ENCODE measurements around the gene HFE. TPM values are rescaled to one million over a fixed set of nuclear protein-coding genes. Genes with fewer than 3 reads are reported as not detected.
A peak's percentile ranks its signal among the peaks of the same experiment; 100 is the strongest.
"Not testable (repeated sequence)": the region's sequence is repeated elsewhere in the genome, so short reads cannot be mapped to it uniquely, and the experiment has no call there.

The HFE gene
- polyA plus RNA-seq, 3 donors, result 13.5 to 16.1 (median 14.1) TPM

DNA sequence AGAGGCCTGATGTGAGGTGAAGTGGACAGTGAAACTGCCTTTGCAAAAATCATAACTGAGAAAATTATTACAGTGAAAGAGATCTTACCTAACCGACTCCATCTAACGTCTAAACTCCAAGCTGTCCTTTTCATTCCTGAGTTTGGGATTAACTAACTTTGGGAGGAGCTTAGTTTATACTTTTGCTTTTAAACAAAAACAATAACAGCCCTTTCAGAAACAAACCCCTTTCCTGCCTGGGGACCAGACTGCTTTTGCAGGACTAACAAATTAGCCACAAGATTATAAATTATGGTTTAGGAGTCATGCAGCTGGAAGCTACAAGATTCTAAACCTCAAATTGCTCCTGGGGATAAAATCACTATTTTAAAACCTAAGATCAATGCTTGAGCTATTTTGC, 38.6 kb upstream of the HFE start:
- no peak overlapping the region for H3K27ac ChIP-seq (ENCODE audit: low read depth in 1 of 2, low read length in 2 of 2)
- H4K20me1 ChIP-seq (ENCODE audit: insufficient read depth, low read length), result no peaks in the 10 kb centered on the region
- no peaks in the 10 kb centered on the region for H3K36me3 ChIP-seq (replicated peaks in 1 of 2; ENCODE audit: control insufficient read depth in 1 of 2, insufficient read depth in 2 of 2, low read length in 2 of 2)
- H3K27me3 Mint-ChIP-seq (ENCODE audit: low read depth in 3 of 3), result no peaks in the 10 kb centered on the region
- H3K79me2 ChIP-seq (ENCODE audit: insufficient read depth, low read length), result no peaks in the 10 kb centered on the region
- H3K9me3 Mint-ChIP-seq, result peaks cover 0 to under 1% (median 0%) of the 10 kb centered on the region in 7 donors
- no peaks in the 10 kb centered on the region for H3K9me3 ChIP-seq (replicated peaks in 1 of 2; ENCODE audit: control insufficient read depth in 1 of 2, insufficient read depth in 1 of 2, low read length in 2 of 2)
- intact Hi-C loops (cut with micrococcal nuclease), result no loop called here
- no peaks in the 10 kb centered on the region for H3K27me3 ChIP-seq (ENCODE audit: control insufficient read depth in 2 of 2, insufficient read depth in 2 of 2, low read length in 2 of 2)
- H3K36me3 Mint-ChIP-seq, result no peaks in the 10 kb centered on the region
- no peak overlapping the region for H3K4me2 ChIP-seq (replicated peaks; ENCODE audit: extremely low read depth, low read length, poor library complexity, severe bottlenecking)
- H3K4me3 ChIP-seq (replicated peaks in 1 of 3; ENCODE audit: low read depth in 2 of 3, low read length in 3 of 3), result no peak overlapping the region
- TF ChIP-seq, protein P1, sequence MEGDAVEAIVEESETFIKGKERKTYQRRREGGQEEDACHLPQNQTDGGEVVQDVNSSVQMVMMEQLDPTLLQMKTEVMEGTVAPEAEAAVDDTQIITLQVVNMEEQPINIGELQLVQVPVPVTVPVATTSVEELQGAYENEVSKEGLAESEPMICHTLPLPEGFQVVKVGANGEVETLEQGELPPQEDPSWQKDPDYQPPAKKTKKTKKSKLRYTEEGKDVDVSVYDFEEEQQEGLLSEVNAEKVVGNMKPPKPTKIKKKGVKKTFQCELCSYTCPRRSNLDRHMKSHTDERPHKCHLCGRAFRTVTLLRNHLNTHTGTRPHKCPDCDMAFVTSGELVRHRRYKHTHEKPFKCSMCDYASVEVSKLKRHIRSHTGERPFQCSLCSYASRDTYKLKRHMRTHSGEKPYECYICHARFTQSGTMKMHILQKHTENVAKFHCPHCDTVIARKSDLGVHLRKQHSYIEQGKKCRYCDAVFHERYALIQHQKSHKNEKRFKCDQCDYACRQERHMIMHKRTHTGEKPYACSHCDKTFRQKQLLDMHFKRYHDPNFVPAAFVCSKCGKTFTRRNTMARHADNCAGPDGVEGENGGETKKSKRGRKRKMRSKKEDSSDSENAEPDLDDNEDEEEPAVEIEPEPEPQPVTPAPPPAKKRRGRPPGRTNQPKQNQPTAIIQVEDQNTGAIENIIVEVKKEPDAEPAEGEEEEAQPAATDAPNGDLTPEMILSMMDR (IDR thresholded peaks at IDR 0.05), result no peak
- H3K9ac ChIP-seq (ENCODE audit: insufficient read depth, low read length, poor library complexity, severe bottlenecking), result no peak overlapping the region
- H3K4me3 Mint-ChIP-seq, result no peak overlapping the region
- H3K4me1 ChIP-seq (ENCODE audit: control insufficient read depth in 1 of 2, insufficient read depth in 2 of 2, low read length in 2 of 2), result peaks cover 21 to 29% of the 10 kb centered on the region in 2 donors
- no peak overlapping the region for H3K27ac Mint-ChIP-seq
- WGBS (ENCODE audit: insufficient coverage), result no CpG with 5 or more reads among the region's 2 CpGs
- peaks cover 12% of the 10 kb centered on the region for H3K4me1 Mint-ChIP-seq
- no peak for DNase-seq
- H2AFZ ChIP-seq (ENCODE audit: insufficient read depth, low read depth, low read length, poor library complexity, severe bottlenecking), result no peak overlapping the region

DNA sequence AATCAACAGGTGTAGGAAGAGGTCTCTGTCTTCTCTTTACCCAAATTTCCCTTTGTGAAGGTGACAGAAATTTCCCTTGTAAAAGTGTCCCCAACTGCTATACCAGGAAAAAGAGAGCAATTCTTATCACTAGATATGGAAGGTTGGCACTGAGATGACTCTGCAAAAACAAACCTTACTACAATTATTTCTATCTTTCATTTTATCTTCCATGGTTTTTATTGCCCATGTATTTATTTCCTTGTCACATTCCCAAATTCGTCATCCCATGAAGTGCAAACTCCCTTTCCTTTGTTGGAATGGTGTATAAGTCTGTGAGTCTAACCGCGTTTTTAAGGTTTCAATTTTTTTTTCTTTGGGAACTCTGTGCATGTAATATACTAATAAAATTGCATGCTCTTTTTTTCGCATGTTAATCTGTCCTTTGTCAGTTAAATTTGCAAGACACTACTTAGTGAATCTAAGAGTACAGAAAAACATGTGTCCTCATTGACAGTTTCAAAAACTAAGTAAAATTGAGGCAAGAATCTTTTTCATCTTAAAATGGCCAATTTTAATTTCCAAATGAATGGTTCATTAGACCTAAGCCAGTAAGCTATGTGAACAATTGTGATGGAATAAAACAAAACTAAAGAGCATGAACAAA, 35.4 kb upstream of the HFE start:
- Mint-ChIP-seq H3K36me3 (no peaks in the 10 kb centered on the region), H3K9me3 (no peaks in the 10 kb centered on the region), H3K27ac (no peak overlapping the region), H3K4me3 (no peak overlapping the region), H3K27me3 (ENCODE audit: low read depth in 3 of 3) (peaks cover 0 to 1% (median 0%) of the 10 kb centered on the region in 3 donors), H3K4me1 (peaks cover 17% of the 10 kb centered on the region)
- Histone ChIP-seq H3K27ac (ENCODE audit: low read depth in 1 of 2, low read length in 2 of 2) (no peak overlapping the region), H3K4me1 (ENCODE audit: control insufficient read depth in 1 of 2, insufficient read depth in 2 of 2, low read length in 2 of 2) (peaks cover 15 to 25% of the 10 kb centered on the region in 2 donors), H3K27me3 (ENCODE audit: control insufficient read depth in 2 of 2, insufficient read depth in 2 of 2, low read length in 2 of 2) (no peaks in the 10 kb centered on the region), H2AFZ (ENCODE audit: insufficient read depth, low read depth, low read length, poor library complexity, severe bottlenecking) (no peak overlapping the region), H3K9me3 (replicated peaks in 1 of 2; ENCODE audit: control insufficient read depth in 1 of 2, insufficient read depth in 1 of 2, low read length in 2 of 2) (no peaks in the 10 kb centered on the region), H3K4me2 (replicated peaks; ENCODE audit: extremely low read depth, low read length, poor library complexity, severe bottlenecking) (no peak overlapping the region), H4K20me1 (ENCODE audit: insufficient read depth, low read length) (no peaks in the 10 kb centered on the region), H3K79me2 (ENCODE audit: insufficient read depth, low read length) (no peaks in the 10 kb centered on the region), H3K36me3 (replicated peaks in 1 of 2; ENCODE audit: control insufficient read depth in 1 of 2, insufficient read depth in 2 of 2, low read length in 2 of 2) (no peaks in the 10 kb centered on the region), H3K9ac (ENCODE audit: insufficient read depth, low read length, poor library complexity, severe bottlenecking) (no peak overlapping the region), H3K4me3 (replicated peaks in 1 of 3; ENCODE audit: low read depth in 2 of 3, low read length in 3 of 3) (no peak overlapping the region)
- no CpG with 5 or more reads among the region's 4 CpGs for WGBS (ENCODE audit: insufficient coverage)
- no peak for DNase-seq
- TF ChIP-seq, protein P1 (IDR thresholded peaks at IDR 0.05), result no peak
- intact Hi-C loops (cut with micrococcal nuclease), result no loop called here

DNA sequence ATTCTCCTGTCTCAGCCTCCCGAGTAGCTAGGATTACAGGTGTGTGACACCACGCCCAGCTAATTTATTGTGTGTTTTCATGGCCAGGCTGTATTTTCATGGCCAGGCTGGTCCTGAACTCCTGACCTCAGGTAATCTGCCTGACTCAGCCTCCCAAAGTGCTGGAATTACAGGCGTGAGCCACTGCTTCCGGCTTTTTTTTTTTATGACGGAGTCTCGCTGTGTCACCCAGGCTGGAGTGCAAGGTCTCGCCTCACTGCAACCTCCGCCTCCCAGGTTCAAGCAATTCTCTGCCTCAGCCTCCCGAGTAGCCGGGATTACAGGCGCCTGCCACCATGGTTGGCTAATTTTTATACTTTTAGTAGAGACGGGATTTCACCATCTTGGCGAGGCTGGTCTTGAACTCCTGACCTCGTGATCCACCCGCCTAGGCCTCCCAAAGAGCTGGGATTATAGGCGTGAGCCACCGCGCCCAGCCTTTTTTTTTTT, 34.4 kb upstream of the HFE start:
- H3K4me3 ChIP-seq (replicated peaks in 1 of 3; ENCODE audit: low read depth in 2 of 3, low read length in 3 of 3); DNase-seq; H3K36me3 ChIP-seq (replicated peaks in 1 of 2; ENCODE audit: control insufficient read depth in 1 of 2, insufficient read depth in 2 of 2, low read length in 2 of 2); H3K36me3 Mint-ChIP-seq; H3K9me3 Mint-ChIP-seq; H2AFZ ChIP-seq (ENCODE audit: insufficient read depth, low read depth, low read length, poor library complexity, severe bottlenecking); H3K9me3 ChIP-seq (replicated peaks in 1 of 2; ENCODE audit: control insufficient read depth in 1 of 2, insufficient read depth in 1 of 2, low read length in 2 of 2); H3K27me3 Mint-ChIP-seq (ENCODE audit: low read depth in 3 of 3); H3K79me2 ChIP-seq (ENCODE audit: insufficient read depth, low read length); H4K20me1 ChIP-seq (ENCODE audit: insufficient read depth, low read length); H3K4me3 Mint-ChIP-seq; intact Hi-C loops (cut with micrococcal nuclease); H3K27ac ChIP-seq (ENCODE audit: low read depth in 1 of 2, low read length in 2 of 2); H3K4me2 ChIP-seq (replicated peaks; ENCODE audit: extremely low read depth, low read length, poor library complexity, severe bottlenecking); H3K9ac ChIP-seq (ENCODE audit: insufficient read depth, low read length, poor library complexity, severe bottlenecking); H3K27me3 ChIP-seq (ENCODE audit: control insufficient read depth in 2 of 2, insufficient read depth in 2 of 2, low read length in 2 of 2): not testable (repeated sequence)
- H3K4me1 ChIP-seq (ENCODE audit: control insufficient read depth in 1 of 2, insufficient read depth in 2 of 2, low read length in 2 of 2), result peaks cover 19 to 25% of the 10 kb centered on the region in 2 donors
- Mint-ChIP-seq H3K4me1 (peaks cover 22% of the 10 kb centered on the region), H3K27ac (peak overlapping the region in 1 of 7 donors; percentile 22)
- 99% methylated on average over 11 of the region's 18 CpGs for WGBS (ENCODE audit: insufficient coverage)

Data from CD14-positive monocyte (primary cell).